Measurements from ENCODE around the gene MRPL49. TPM values are rescaled to one million over a fixed set of nuclear protein-coding genes. Genes with fewer than 3 reads are reported as not detected.

The MRPL49 gene
- total and polyA plus RNA-seq, 9 of the 15 experiments (the other 6 are each of a cell fraction or from before 2014, with no cell fraction given), result 74.3 to 132 (median 91.2) TPM

DNA sequence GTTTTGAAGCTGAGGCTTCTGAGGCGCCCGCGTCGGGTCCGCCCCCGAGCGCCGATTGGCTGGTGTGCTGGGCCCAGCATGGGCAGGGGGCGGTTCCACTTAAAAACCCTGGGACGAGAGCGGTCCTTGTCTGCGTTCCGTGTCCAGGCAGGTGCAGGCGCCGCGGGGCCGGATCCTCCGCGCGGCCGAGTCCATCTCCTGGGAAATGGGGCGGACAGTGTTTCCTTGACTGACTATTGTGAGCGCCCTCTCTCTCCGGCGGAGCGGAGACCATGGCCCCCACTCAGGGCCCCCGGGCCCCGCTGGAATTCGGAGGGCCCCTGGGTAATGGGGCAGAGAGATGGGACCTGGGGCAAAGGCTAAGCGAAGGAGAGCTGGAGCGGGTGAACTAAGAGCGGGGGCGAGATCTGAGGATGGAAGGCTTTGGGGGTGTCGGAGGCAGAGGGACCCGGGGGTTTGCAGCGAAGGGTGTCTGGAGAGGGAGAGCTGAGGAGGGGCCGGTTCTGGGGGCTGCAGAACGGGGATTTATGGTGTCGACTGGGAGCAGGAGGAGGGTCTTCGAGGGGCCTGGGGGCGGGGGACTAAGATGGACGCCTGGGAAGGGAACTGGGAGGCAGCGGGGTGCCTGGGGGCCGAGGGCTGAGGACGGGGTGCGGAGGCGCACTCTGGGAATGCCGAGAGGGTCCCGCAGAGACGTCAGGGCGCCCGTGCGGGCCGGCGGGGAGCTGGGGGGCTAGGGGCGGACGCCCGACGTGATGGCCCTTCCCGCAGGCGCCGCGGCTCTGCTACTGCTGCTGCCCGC, 10.2 kb upstream of the MRPL49 start, which contains the start of gene TM7SF2 (continued):
- TF ChIP-seq PCBP1 (IDR thresholded peaks at IDR 0.05; ENCODE audit: low read depth, low read length, poor library complexity, severe bottlenecking) (peak; percentile 4), HNRNPL (IDR thresholded peaks at IDR 0.05; ENCODE audit: low read depth, low read length) (no peak), SP1 (CRISPR knock-in tag; IDR thresholded peaks at IDR 0.05) (peak; percentile 73; the same call in 1 of the 2 replicates), POLR2B (IDR thresholded peaks at IDR 0.05; ENCODE audit: low read depth, partially characterized antibody) (peak; percentile 83), MAZ (CRISPR knock-in tag; conservative IDR thresholded peaks at IDR 0.05 in 1 of 2, IDR thresholded peaks at IDR 0.05 in 1 of 2) (peak in 1 of 2 experiments; percentile 4; a peak in 1 of 4 replicates), ZNF445 (CRISPR knock-in tag; IDR thresholded peaks at IDR 0.05; ENCODE audit: low read depth) (no peak), KDM2B (CRISPR knock-in tag; IDR thresholded peaks at IDR 0.05) (0 out of 2 replicates have a peak, but pooled peaks have one; percentile 67), ZFX (CRISPR knock-in tag; IDR thresholded peaks at IDR 0.05) (no peak), KAT8 (IDR thresholded peaks at IDR 0.05; ENCODE audit: low read depth) (no peak)
- TF ChIP-seq, protein P1, sequence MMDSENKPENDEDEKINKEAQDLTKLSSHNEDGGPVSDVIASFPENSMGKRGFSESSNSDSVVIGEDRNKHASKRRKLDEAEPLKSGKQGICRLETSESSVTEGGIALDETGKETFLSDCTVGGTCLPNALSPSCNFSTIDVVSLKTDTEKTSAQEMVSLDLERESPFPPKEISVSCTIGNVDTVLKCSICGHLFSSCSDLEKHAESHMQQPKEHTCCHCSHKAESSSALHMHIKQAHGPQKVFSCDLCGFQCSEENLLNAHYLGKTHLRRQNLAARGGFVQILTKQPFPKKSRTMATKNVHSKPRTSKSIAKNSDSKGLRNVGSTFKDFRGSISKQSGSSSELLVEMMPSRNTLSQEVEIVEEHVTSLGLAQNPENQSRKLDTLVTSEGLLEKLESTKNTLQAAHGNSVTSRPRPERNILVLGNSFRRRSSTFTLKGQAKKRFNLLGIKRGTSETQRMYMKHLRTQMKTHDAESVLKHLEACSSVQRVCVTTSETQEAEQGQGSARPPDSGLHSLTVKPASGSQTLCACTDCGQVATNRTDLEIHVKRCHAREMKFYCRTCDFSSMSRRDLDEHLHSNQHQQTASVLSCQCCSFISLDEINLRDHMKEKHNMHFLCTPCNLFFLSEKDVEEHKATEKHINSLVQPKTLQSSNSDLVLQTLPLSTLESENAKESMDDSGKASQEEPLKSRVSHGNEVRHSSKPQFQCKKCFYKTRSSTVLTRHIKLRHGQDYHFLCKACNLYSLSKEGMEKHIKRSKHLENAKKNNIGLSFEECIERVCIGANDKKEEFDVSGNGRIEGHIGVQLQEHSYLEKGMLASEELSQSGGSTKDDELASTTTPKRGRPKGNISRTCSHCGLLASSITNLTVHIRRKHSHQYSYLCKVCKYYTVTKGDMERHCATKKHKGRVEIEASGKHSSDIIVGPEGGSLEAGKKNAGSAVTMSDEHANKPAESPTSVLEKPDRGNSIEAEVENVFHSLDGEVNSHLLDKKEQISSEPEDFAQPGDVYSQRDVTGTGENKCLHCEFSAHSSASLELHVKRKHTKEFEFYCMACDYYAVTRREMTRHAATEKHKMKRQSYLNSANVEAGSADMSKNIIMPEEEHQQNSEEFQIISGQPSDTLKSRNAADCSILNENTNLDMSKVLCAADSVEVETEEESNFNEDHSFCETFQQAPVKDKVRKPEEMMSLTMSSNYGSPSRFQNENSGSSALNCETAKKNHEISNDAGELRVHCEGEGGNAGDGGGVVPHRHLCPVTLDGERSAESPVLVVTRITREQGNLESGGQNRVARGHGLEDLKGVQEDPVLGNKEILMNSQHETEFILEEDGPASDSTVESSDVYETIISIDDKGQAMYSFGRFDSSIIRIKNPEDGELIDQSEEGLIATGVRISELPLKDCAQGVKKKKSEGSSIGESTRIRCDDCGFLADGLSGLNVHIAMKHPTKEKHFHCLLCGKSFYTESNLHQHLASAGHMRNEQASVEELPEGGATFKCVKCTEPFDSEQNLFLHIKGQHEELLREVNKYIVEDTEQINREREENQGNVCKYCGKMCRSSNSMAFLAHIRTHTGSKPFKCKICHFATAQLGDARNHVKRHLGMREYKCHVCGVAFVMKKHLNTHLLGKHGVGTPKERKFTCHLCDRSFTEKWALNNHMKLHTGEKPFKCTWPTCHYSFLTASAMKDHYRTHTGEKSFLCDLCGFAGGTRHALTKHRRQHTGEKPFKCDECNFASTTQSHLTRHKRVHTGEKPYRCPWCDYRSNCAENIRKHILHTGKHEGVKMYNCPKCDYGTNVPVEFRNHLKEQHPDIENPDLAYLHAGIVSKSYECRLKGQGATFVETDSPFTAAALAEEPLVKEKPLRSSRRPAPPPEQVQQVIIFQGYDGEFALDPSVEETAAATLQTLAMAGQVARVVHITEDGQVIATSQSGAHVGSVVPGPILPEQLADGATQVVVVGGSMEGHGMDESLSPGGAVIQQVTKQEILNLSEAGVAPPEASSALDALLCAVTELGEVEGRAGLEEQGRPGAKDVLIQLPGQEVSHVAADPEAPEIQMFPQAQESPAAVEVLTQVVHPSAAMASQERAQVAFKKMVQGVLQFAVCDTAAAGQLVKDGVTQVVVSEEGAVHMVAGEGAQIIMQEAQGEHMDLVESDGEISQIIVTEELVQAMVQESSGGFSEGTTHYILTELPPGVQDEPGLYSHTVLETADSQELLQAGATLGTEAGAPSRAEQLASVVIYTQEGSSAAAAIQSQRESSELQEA (IDR thresholded peaks at IDR 0.05; ENCODE audit: low read depth), result peak; percentile 45; the same call in 1 of the 2 replicates
- TF ChIP-seq, protein P2, sequence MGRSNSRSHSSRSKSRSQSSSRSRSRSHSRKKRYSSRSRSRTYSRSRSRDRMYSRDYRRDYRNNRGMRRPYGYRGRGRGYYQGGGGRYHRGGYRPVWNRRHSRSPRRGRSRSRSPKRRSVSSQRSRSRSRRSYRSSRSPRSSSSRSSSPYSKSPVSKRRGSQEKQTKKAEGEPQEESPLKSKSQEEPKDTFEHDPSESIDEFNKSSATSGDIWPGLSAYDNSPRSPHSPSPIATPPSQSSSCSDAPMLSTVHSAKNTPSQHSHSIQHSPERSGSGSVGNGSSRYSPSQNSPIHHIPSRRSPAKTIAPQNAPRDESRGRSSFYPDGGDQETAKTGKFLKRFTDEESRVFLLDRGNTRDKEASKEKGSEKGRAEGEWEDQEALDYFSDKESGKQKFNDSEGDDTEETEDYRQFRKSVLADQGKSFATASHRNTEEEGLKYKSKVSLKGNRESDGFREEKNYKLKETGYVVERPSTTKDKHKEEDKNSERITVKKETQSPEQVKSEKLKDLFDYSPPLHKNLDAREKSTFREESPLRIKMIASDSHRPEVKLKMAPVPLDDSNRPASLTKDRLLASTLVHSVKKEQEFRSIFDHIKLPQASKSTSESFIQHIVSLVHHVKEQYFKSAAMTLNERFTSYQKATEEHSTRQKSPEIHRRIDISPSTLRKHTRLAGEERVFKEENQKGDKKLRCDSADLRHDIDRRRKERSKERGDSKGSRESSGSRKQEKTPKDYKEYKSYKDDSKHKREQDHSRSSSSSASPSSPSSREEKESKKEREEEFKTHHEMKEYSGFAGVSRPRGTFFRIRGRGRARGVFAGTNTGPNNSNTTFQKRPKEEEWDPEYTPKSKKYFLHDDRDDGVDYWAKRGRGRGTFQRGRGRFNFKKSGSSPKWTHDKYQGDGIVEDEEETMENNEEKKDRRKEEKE (IDR thresholded peaks at IDR 0.05; ENCODE audit: borderline replicate concordance in 1 of 2, control insufficient read depth in 1 of 2, low read depth in 2 of 2, low read length in 1 of 2), result no peak
- TF ChIP-seq, protein P3, sequence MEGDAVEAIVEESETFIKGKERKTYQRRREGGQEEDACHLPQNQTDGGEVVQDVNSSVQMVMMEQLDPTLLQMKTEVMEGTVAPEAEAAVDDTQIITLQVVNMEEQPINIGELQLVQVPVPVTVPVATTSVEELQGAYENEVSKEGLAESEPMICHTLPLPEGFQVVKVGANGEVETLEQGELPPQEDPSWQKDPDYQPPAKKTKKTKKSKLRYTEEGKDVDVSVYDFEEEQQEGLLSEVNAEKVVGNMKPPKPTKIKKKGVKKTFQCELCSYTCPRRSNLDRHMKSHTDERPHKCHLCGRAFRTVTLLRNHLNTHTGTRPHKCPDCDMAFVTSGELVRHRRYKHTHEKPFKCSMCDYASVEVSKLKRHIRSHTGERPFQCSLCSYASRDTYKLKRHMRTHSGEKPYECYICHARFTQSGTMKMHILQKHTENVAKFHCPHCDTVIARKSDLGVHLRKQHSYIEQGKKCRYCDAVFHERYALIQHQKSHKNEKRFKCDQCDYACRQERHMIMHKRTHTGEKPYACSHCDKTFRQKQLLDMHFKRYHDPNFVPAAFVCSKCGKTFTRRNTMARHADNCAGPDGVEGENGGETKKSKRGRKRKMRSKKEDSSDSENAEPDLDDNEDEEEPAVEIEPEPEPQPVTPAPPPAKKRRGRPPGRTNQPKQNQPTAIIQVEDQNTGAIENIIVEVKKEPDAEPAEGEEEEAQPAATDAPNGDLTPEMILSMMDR (IDR thresholded peaks at IDR 0.05 in 2 of 3, conservative IDR thresholded peaks at IDR 0.05 in 1 of 3; ENCODE audit: insufficient read depth in 2 of 3, low read depth in 1 of 3, low read length in 3 of 3), result 0 out of 6 replicates have a peak, but pooled peaks of 1 of the 3 experiments have one; percentile 0
